Vagina (tissue), 2 donors: ENCODE measurements around the gene TEX2.

Source experiments
- CTCF ChIP-seq, 3 experiments: fragments of 450-650 bp in 2 of 3; fragments of 200-600 bp in 1 of 3; sonication (generic) in 1 of 3; IDR thresholded peaks; one replicate each; pipeline ENCODE4 v1.5.1; 2017 to 2019; ENCODE audit warnings: antibody characterized with exemption in 3 of 3, mild to moderate bottlenecking in 2 of 3, moderate library complexity in 2 of 3
- POLR2A ChIP-seq, 2 donors: fragments of 450-650 bp; IDR thresholded peaks; one replicate each; pipeline ENCODE4 v1.6.1; 2017; ENCODE audit warnings: antibody characterized with exemption in 2 of 2, mild to moderate bottlenecking in 2 of 2, moderate library complexity in 2 of 2
- POLR2AphosphoS5 ChIP-seq, 2 donors: sonication (generic); formaldehyde crosslinking; IDR thresholded peaks; one replicate each; pipeline ENCODE4 v1.9.0; 2017; ENCODE audit warnings: antibody characterized with exemption in 2 of 2, mild to moderate bottlenecking in 2 of 2, low read depth in 1 of 2; ENCODE audit not compliant: insufficient read depth in 1 of 2

- no peak for TF ChIP-seq CTCF (IDR thresholded peaks at IDR 0.05)
- no peak for TF ChIP-seq POLR2A (IDR thresholded peaks at IDR 0.05)
- no peak for TF ChIP-seq POLR2AphosphoS5 (IDR thresholded peaks at IDR 0.05; ENCODE audit: insufficient read depth in 1 of 2, low read depth in 1 of 2)
These were observed 36.9 kb downstream of the TEX2 start for GRCh38 chr17:64226132-64226531.
